Measurements from ENCODE around the gene BACH2. TPM values are rescaled to one million over a fixed set of nuclear protein-coding genes. Genes with fewer than 3 reads are reported as not detected.

BACH2 gene
- total and polyA plus RNA-seq, 2 experiments from 2014 or later, result under 0.01 TPM; not detected in 1

DNA sequence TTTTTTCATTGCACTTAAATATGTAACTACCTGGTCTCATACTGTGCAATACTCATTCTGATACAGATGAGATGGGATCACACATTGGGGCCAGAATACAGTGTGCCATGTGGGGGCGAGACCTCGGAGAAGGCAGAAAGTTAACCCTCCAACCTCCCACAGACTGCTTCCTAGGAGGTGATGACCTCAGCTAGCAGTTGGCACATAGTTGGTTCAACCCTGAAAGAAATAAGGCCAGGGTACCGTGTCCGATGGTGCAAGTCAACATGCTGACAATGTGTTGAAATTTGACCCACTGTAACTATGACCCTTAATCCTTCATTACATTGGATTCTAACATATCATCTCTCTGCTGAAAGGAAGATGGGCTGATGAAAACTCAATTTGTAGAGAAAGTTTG lies 340.5 kb downstream of the BACH2 start:
- H3K9ac ChIP-seq, result no peak overlapping the region
- H3K27ac ChIP-seq, result no peak overlapping the region
- 75 to 80% methylated on average over 4 of the region's 4 CpGs for WGBS, 2 experiments (ENCODE audit: low coverage in 1 of 2, low lambda C conversion rate in 2 of 2, missing lambda C conversion rate in 2 of 2)
- H3F3A ChIP-seq (ENCODE audit: insufficient read depth), result no peaks in the 10 kb centered on the region
- no peaks in the 10 kb centered on the region for H3K4me1 ChIP-seq (ENCODE audit: insufficient read depth)
- peaks cover 32% of the 10 kb centered on the region for H3K27me3 ChIP-seq (replicated peaks; ENCODE audit: insufficient read depth)
- no peak overlapping the region for H3K4me2 ChIP-seq (ENCODE audit: unreplicated experiment)
- in situ Hi-C loops (cut with MboI), result no loop called here
- no peaks in the 10 kb centered on the region for H4K20me1 ChIP-seq (ENCODE audit: insufficient read depth)
- H2AFZ ChIP-seq, result no peak overlapping the region
- no peaks in the 10 kb centered on the region for H3K9me2 ChIP-seq (ENCODE audit: insufficient read depth)
- no peaks in the 10 kb centered on the region for H3K79me2 ChIP-seq (ENCODE audit: insufficient read depth)
- no peaks in the 10 kb centered on the region for H3K36me3 ChIP-seq (ENCODE audit: low read depth)
- H3K9me3 ChIP-seq (ENCODE audit: low read depth), result no peaks in the 10 kb centered on the region
- TF ChIP-seq EZH2 (IDR thresholded peaks at IDR 0.05; ENCODE audit: insufficient read depth, poor library complexity, severe bottlenecking), result no peak
- no peak for DNase-seq
- no peak overlapping the region for H3K4me3 ChIP-seq

DNA sequence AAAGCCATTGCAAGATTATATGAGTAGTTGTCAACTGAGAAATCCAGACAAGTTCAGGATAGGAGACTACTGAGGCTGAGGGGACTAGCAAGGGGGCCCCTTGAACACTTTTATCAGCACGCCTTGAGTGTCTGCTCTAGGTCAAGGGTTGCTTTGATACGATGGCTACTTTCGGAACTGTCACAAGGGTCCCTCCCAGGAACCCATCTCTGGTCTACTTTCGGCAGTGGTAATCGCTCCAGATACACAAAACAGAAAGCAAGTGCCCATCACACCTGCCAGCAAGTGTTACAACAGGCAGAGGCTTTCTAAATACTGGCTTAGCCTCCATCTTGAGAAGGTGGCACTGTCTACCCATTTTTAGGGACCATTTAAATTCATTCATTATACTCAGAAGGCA lies 341.3 kb downstream of the BACH2 start:
- DNase-seq, result no peak
- Histone ChIP-seq H3K4me1 (ENCODE audit: insufficient read depth) (no peaks in the 10 kb centered on the region), H3K9ac (no peak overlapping the region), H3K4me2 (ENCODE audit: unreplicated experiment) (no peak overlapping the region), H3K9me3 (ENCODE audit: low read depth) (no peaks in the 10 kb centered on the region), H3K4me3 (no peak overlapping the region), H3K9me2 (ENCODE audit: insufficient read depth) (no peaks in the 10 kb centered on the region), H3K27ac (no peak overlapping the region), H3K27me3 (replicated peaks; ENCODE audit: insufficient read depth) (peaks cover 24% of the 10 kb centered on the region), H3K79me2 (ENCODE audit: insufficient read depth) (no peaks in the 10 kb centered on the region), H4K20me1 (ENCODE audit: insufficient read depth) (no peaks in the 10 kb centered on the region), H3K36me3 (ENCODE audit: low read depth) (no peaks in the 10 kb centered on the region), H2AFZ (no peak overlapping the region), H3F3A (ENCODE audit: insufficient read depth) (no peaks in the 10 kb centered on the region)
- 58 to 69% methylated on average over 4 to 5 of the region's 5 CpGs for whole genome bisulfite sequencing, 2 experiments (ENCODE audit: low coverage in 1 of 2, low lambda C conversion rate in 2 of 2, missing lambda C conversion rate in 2 of 2)
- in situ Hi-C loops (cut with MboI), result no loop called here
- TF ChIP-seq EZH2 (IDR thresholded peaks at IDR 0.05; ENCODE audit: insufficient read depth, poor library complexity, severe bottlenecking), result no peak
- no peak for TF ChIP-seq EZH2phosphoT487 (IDR thresholded peaks at IDR 0.05; ENCODE audit: insufficient read depth, low read depth)

DNA sequence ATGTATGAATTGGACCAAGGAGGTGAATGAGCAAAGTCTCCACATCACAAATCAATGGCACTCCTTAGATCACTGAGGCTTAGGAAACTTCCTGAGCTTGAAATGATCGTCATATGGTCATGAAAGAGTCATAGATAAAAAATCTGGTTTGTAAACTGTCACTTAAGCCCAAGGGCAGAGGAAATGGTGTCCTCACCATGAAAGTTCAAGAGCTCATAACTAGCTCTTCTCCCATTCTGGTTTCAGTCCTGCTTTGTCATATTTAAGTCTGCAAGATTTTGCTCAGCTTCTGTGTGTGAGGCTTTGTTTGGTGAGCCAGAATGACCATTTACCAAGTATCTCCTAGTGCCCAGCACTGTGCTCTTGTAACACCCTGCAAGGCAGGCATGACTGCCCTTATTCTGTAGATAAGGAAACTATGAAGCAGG lies 341.9 kb downstream of the BACH2 start:
- H3K9ac ChIP-seq, result no peak overlapping the region
- WGBS, 2 experiments (ENCODE audit: low coverage in 1 of 2, low lambda C conversion rate in 2 of 2, missing lambda C conversion rate in 2 of 2), result 33 to 56% methylated on average over 1 of the region's 1 CpG
- no peaks in the 10 kb centered on the region for H3K4me1 ChIP-seq (ENCODE audit: insufficient read depth)
- no peak for TF ChIP-seq EZH2 (IDR thresholded peaks at IDR 0.05; ENCODE audit: insufficient read depth, poor library complexity, severe bottlenecking)
- TF ChIP-seq EZH2phosphoT487 (IDR thresholded peaks at IDR 0.05; ENCODE audit: insufficient read depth, low read depth), result no peak
- H3F3A ChIP-seq (ENCODE audit: insufficient read depth), result no peaks in the 10 kb centered on the region
- no peak for DNase-seq
- no peak overlapping the region for H2AFZ ChIP-seq
- H3K9me3 ChIP-seq (ENCODE audit: low read depth), result no peaks in the 10 kb centered on the region
- H3K27ac ChIP-seq, result no peak overlapping the region
- H4K20me1 ChIP-seq (ENCODE audit: insufficient read depth), result no peaks in the 10 kb centered on the region
- H3K27me3 ChIP-seq (replicated peaks; ENCODE audit: insufficient read depth), result peaks cover 21% of the 10 kb centered on the region
- H3K36me3 ChIP-seq (ENCODE audit: low read depth), result no peaks in the 10 kb centered on the region
- H3K79me2 ChIP-seq (ENCODE audit: insufficient read depth), result no peaks in the 10 kb centered on the region
- in situ Hi-C loops (cut with MboI), result no loop called here
- H3K4me3 ChIP-seq, result no peak overlapping the region
- no peak overlapping the region for H3K4me2 ChIP-seq (ENCODE audit: unreplicated experiment)
- H3K9me2 ChIP-seq (ENCODE audit: insufficient read depth), result no peaks in the 10 kb centered on the region

DNA sequence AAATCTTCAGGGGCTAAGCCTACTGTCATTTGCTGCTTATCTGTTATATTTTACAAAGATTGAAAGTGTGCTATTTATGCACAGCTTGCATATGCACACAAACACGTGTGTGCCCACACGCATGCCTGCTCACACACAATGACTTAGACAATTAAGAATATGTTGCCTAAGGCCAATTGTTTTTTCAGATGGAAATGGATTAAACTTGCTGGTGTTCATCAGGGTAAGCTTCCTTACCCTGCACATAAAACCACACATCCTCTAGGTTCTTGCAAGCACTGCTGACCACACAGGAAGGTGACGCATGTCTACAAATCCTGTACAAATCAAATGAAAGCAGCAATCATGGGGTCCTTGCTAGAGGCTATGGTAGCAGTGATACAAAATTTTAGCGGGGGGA lies 344.0 kb downstream of the BACH2 start:
- Histone ChIP-seq H3K9me2 (ENCODE audit: insufficient read depth) (no peaks in the 10 kb centered on the region), H2AFZ (no peak overlapping the region), H3K27me3 (replicated peaks; ENCODE audit: insufficient read depth) (peaks cover 21% of the 10 kb centered on the region), H3K9ac (no peak overlapping the region), H3K4me3 (no peak overlapping the region), H3K27ac (no peak overlapping the region), H3K4me2 (ENCODE audit: unreplicated experiment) (no peak overlapping the region), H3F3A (ENCODE audit: insufficient read depth) (no peaks in the 10 kb centered on the region), H4K20me1 (ENCODE audit: insufficient read depth) (no peaks in the 10 kb centered on the region), H3K4me1 (ENCODE audit: insufficient read depth) (no peaks in the 10 kb centered on the region), H3K79me2 (ENCODE audit: insufficient read depth) (no peaks in the 10 kb centered on the region), H3K9me3 (ENCODE audit: low read depth) (no peaks in the 10 kb centered on the region), H3K36me3 (ENCODE audit: low read depth) (no peaks in the 10 kb centered on the region)
- in situ Hi-C loops (cut with MboI), result no loop called here
- DNase-seq, result no peak
- whole genome bisulfite sequencing, 2 experiments (ENCODE audit: low coverage in 1 of 2, low lambda C conversion rate in 2 of 2, missing lambda C conversion rate in 2 of 2), result 80 to 82% methylated on average over 4 of the region's 4 CpGs
- TF ChIP-seq EZH2 (IDR thresholded peaks at IDR 0.05; ENCODE audit: insufficient read depth, poor library complexity, severe bottlenecking) (no peak), EZH2phosphoT487 (IDR thresholded peaks at IDR 0.05; ENCODE audit: insufficient read depth, low read depth) (no peak)

DNA sequence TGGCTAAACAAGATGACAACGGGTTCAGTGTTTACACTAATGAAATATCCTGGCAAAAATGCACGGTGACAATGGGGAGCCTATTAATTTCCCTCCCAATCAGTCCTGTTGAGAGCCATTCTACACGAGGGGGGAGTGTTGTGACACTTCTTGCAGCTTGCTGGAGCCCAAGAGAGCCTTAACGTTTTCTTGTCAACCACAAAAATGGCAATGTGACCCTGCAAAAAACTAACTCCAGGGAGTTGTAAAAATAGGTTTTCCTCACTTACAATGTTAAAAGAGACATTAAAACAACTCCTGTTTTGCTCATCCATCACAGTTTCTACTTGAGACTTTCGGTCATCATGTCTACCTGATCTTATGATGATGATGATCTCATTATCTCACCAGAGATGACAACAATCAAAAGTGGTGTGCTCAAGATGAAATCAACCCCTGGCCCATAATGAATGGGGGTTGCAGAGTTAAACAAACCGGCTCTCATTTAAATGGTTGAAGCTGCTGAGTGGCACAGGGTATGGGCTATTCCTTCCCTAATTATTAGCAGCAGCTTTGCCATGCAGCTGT lies 344.5 kb downstream of the BACH2 start:
- no peak overlapping the region for H3K4me3 ChIP-seq
- no peaks in the 10 kb centered on the region for H3K9me3 ChIP-seq (ENCODE audit: low read depth)
- H2AFZ ChIP-seq, result no peak overlapping the region
- H3F3A ChIP-seq (ENCODE audit: insufficient read depth), result no peaks in the 10 kb centered on the region
- H3K27ac ChIP-seq, result no peak overlapping the region
- no peak overlapping the region for H3K4me2 ChIP-seq (ENCODE audit: unreplicated experiment)
- WGBS, 2 experiments (ENCODE audit: low coverage in 1 of 2, low lambda C conversion rate in 2 of 2, missing lambda C conversion rate in 2 of 2), result 59% methylated on average over 6 of the region's 6 CpGs
- peaks cover 21% of the 10 kb centered on the region for H3K27me3 ChIP-seq (replicated peaks; ENCODE audit: insufficient read depth)
- H3K4me1 ChIP-seq (ENCODE audit: insufficient read depth), result no peaks in the 10 kb centered on the region
- DNase-seq, result no peak
- no peak for TF ChIP-seq EZH2phosphoT487 (IDR thresholded peaks at IDR 0.05; ENCODE audit: insufficient read depth, low read depth)
- TF ChIP-seq EZH2 (IDR thresholded peaks at IDR 0.05; ENCODE audit: insufficient read depth, poor library complexity, severe bottlenecking), result no peak
- no peaks in the 10 kb centered on the region for H3K9me2 ChIP-seq (ENCODE audit: insufficient read depth)
- in situ Hi-C loops (cut with MboI), result no loop called here
- no peaks in the 10 kb centered on the region for H3K79me2 ChIP-seq (ENCODE audit: insufficient read depth)
- H4K20me1 ChIP-seq (ENCODE audit: insufficient read depth), result no peaks in the 10 kb centered on the region
- H3K9ac ChIP-seq, result no peak overlapping the region
- H3K36me3 ChIP-seq (ENCODE audit: low read depth), result no peaks in the 10 kb centered on the region

All from GM23248 (cell line).